ENCODE results near the gene ERAS.
"Not testable (repeated sequence)": the region's sequence is repeated elsewhere in the genome, so short reads cannot be mapped to it uniquely, and the experiment has no call there.

The ERAS gene

DNA sequence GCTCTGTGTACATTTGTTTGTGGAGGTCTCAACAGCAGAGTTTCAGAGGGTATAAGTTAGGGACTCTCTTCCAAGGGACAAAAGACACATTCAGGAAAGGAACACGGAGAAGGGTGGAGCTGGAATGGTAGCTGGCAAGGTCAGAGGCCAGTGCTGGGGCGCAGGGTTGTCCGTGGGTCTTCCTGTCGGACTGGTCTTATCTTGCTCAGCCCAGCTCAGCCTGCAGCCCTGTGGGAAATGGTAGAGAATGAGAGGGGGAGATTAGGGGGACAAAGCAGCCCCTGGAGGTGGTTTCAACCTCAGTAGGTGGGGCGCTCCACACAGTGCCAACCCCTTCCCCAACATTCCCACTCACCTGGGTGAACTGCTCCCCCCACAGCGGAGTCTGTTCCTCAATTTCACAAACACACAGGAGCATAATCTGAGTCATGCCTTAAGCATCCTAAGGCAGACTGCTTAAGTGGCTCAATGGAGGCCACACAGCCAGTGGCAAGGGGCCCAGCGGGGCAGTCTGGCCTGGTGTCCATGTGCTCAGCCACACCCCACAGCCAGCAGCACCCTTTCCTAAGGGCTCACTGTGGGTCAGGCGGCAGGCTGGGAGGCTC is 31.3 kb upstream of the ERAS start:
- DNase-seq (ENCODE audit: low read depth, low spot score), result no peak

DNA sequence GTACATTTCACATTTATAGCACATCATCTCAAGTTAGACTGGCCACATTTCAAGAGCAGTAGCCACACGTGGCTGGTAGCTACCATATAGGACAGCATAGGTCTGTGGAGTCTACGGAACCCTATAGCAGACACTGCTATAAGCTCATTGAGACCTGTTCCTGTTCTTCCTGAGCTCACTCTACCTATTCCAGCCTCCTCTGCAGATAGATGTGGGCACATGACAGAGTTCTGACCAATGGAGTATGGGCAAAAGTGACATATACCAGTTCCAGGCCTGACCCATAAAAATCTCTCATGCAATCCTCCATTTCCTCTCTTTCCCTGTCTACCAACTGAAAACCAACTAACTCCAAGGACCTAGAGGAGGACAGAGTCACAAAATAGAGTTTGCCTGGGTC is 28.0 kb upstream of the ERAS start:
- no peak for DNase-seq (ENCODE audit: low read depth, low spot score)

DNA sequence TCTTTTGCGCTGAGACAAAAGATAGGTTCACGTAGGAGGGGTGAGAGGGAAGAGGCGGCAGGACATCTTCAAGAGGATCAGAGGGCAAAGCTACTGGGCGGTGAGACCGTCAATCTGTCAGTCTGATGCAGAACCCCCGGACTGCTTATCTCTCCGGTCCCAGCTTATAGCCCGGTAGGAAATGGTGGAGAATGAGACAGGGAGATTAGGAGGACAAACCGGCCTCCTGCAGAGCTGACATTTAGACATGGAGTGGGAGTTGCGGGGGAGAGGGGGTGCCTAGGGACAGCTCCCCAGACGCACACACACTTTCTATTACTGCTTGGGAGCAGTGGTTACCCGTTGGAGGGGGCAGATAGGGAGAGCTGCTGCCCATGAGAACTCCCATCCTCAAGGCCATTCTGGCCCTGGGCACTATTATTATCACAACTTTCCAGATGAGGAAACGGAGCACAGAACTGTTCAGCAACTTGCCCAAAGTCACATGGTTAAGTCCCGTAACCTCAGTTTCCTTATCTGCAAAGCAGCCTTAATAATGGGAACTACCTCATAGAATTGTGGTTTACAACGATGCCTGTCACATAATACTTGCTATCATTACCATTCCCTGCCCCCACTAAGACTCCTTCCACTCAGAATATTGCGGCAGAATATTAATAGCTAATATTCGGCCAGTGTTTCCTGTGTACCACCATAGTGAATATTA is 25.6 kb upstream of the ERAS start:
- no peak for DNase-seq (ENCODE audit: low read depth, low spot score)

- DNase-seq (ENCODE audit: low read depth, low spot score), result peak; percentile 89
Observed at GRCh38 chrX:48801280-48802088, 24.8 kb upstream of the ERAS start, which contains the start of gene HDAC6. Gene HDAC6 (plus strand): TSS chrX:48802067. CDS start chrX:48802693, 626 bp downstream.

DNA sequence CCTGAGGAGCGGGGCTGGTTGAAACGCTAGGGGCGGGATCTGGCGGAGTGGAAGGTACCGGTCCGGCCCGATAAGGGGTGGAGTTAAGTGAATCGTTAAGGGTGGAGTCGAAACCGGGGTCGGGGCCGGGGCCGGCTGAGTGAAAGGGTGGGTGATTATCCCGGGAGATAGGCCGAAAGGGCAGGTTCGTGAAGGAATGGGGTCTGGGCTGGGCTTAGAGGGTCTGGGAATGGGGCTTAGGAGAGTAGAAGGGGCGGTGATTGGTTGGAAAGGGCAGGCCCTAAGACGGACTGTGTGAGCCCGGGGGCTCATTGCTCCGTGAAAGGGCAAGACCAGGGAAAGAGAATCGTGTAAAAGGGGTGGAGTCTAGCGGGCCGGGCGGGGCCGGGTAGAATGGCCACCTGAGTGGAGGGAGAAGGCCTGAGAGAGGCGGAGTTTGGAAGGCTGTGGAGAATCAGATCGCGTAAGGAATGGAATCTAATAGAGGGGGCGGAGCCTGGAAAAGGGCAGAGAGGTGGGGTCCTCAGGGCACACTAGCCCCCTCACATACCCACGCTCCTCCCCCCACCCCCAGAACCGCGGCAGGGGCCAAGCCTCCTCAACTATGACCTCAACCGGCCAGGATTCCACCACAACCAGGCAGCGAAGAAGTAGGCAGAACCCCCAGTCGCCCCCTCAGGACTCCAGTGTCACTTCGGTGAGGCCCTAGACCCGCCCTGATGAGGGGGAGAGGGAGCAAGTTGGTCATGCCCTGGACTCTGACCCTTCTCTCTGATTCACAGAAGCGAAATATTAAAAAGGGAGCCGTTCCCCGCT is 24.0 kb upstream of the ERAS start:
- peak; percentile 4 for DNase-seq (ENCODE audit: low read depth, low spot score)

DNA sequence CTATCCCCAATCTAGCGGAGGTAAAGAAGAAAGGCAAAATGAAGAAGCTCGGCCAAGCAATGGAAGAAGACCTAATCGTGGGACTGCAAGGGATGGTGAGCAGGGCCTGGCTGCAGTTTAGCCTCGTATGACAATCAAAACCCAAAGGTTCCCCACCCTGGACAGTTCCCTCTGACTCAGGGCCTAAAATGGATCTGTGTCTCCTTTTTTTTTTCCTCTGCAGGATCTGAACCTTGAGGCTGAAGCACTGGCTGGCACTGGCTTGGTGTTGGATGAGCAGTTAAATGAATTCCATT is 23.5 kb upstream of the ERAS start:
- no peak for DNase-seq (ENCODE audit: low read depth, low spot score)

GRCh38 chrX:48806081-48806480 is 20.2 kb upstream of the ERAS start:
- DNase-seq (ENCODE audit: low read depth, low spot score), result no peak

- no peak for DNase-seq (ENCODE audit: low read depth, low spot score)
Observed at GRCh38 chrX:48813644-48814043, 12.7 kb upstream of the ERAS start.

DNA sequence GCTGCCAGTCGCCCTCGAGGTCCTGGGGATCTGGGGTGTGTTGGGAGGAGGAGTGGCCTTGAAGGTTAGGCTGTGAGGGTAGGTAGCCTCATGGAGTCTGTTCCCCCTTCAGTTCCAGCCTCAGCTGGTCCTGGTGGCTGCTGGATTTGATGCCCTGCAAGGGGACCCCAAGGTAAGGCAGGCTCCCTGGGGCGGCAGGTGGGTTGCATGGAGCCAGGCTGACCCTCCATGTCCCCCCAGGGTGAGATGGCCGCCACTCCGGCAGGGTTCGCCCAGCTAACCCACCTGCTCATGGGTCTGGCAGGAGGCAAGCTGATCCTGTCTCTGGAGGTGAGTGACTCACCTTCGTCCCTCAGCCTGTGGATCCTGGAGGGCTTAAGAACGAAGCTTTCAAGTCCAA is 11.6 kb upstream of the ERAS start:
- no peak for DNase-seq (ENCODE audit: low read depth, low spot score)

GRCh38 chrX:48815266-48815665 is 11.0 kb upstream of the ERAS start:
- no peak for DNase-seq (ENCODE audit: low read depth, low spot score)

DNA sequence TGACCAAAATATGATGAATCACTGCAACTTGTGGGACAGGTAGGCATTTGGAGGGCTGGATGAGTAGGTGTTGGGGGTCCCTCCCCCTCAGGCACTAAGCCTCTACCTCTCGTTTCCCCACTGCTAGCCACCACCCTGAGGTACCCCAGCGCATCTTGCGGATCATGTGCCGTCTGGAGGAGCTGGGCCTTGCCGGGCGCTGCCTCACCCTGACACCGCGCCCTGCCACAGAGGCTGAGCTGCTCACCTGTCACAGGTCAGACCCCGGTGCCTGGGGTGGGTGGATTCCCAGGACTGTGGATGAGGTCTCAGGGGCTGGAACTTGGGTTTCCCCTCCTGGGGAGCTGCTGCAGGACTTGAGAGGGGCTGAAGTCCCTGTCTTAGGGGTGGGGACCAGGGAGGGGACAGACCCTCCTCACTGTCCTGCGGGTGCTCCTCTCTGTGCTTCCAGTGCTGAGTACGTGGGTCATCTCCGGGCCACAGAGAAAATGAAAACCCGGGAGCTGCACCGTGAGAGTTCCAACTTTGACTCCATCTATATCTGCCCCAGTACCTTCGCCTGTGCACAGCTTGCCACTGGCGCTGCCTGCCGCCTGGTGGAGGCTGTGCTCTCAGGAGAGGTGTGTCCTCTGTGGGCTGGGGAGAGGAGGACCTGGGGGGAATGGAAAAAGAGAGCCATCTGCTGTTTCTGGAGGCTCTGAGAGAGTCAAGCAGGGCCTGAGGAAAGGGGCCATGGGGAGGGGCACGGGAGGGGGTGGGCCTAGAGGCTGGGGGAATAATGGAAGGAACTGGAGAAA is 10.1 kb upstream of the ERAS start:
- DNase-seq (ENCODE audit: low read depth, low spot score), result no peak

GRCh38 chrX:48818098-48818497 is 8.2 kb upstream of the ERAS start:
- DNase-seq (ENCODE audit: low read depth, low spot score), result no peak

DNA sequence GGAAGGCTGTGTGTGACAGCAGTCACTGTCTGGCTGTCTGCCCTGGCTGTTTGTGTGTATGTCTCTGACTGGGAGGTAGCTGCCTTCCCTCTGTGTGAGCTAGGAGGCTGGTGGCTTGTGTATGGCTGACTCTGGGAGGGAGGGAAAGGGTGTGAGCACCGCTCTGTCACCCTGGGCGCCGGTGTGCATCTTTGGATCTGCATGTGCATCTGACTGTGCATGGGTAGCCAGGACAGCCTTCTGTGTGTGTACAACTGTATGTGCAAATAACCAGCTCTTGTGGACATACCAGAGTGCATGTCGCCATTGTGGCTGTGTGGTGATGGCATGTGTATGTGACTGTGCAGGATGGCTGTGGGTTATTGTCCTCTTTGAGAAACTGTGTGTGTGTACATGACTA is 7.4 kb upstream of the ERAS start:
- no peak for DNase-seq (ENCODE audit: low read depth, low spot score)

- not testable (repeated sequence) for DNase-seq (ENCODE audit: low read depth, low spot score)
Observed at GRCh38 chrX:48819394-48819793, 6.9 kb upstream of the ERAS start.

DNA sequence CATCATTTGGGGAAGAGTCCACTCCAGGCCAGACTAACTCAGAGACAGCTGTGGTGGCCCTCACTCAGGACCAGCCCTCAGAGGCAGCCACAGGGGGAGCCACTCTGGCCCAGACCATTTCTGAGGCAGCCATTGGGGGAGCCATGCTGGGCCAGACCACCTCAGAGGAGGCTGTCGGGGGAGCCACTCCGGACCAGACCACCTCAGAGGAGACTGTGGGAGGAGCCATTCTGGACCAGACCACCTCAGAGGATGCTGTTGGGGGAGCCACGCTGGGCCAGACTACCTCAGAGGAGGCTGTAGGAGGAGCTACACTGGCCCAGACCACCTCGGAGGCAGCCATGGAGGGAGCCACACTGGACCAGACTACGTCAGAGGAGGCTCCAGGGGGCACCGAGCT is 3.3 kb upstream of the ERAS start:
- DNase-seq (ENCODE audit: low read depth, low spot score), result no peak

DNA sequence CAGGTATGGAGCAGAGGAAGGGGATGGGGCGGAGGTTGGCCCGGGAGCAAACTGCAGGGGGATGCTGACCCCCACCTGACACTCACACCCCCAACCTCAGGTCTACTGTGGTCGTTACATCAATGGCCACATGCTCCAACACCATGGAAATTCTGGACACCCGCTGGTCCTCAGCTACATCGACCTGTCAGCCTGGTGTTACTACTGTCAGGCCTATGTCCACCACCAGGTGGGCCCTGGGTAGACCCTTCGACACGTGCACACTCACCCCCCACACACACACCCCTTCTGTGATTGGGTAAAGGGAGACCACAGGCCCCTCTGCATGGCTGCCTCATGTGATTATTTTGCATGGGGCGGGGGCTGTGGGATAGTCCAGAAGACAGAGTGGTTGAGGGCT is 2.2 kb upstream of the ERAS start:
- DNase-seq (ENCODE audit: low read depth, low spot score), result no peak

- no peak for DNase-seq (ENCODE audit: low read depth, low spot score)
Observed at GRCh38 chrX:48826876-48827653, 752 bp downstream of the ERAS start.

- no peak for DNase-seq (ENCODE audit: low read depth, low spot score)
Observed at GRCh38 chrX:48827654-48827968, 1.3 kb downstream of the ERAS start.

- no peak for DNase-seq (ENCODE audit: low read depth, low spot score)
Observed at GRCh38 chrX:48829016-48829735, 2.9 kb downstream of the ERAS start.

Measured in activated CD4-positive, CD25-positive, alpha-beta regulatory T cell treated with anti-CD3 and anti-CD28 coated beads, Interleukin-2, amount 50 U/mL, for 16 hours (primary cell).